ENCODE results near the gene BBS7. TPM values are rescaled to one million over a fixed set of nuclear protein-coding genes. Genes with fewer than 3 reads are reported as not detected.

Gene BBS7, protein sequence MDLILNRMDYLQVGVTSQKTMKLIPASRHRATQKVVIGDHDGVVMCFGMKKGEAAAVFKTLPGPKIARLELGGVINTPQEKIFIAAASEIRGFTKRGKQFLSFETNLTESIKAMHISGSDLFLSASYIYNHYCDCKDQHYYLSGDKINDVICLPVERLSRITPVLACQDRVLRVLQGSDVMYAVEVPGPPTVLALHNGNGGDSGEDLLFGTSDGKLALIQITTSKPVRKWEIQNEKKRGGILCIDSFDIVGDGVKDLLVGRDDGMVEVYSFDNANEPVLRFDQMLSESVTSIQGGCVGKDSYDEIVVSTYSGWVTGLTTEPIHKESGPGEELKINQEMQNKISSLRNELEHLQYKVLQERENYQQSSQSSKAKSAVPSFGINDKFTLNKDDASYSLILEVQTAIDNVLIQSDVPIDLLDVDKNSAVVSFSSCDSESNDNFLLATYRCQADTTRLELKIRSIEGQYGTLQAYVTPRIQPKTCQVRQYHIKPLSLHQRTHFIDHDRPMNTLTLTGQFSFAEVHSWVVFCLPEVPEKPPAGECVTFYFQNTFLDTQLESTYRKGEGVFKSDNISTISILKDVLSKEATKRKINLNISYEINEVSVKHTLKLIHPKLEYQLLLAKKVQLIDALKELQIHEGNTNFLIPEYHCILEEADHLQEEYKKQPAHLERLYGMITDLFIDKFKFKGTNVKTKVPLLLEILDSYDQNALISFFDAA
- total RNA-seq, result 15.4 and 15.7 TPM in 2 replicates

DNA sequence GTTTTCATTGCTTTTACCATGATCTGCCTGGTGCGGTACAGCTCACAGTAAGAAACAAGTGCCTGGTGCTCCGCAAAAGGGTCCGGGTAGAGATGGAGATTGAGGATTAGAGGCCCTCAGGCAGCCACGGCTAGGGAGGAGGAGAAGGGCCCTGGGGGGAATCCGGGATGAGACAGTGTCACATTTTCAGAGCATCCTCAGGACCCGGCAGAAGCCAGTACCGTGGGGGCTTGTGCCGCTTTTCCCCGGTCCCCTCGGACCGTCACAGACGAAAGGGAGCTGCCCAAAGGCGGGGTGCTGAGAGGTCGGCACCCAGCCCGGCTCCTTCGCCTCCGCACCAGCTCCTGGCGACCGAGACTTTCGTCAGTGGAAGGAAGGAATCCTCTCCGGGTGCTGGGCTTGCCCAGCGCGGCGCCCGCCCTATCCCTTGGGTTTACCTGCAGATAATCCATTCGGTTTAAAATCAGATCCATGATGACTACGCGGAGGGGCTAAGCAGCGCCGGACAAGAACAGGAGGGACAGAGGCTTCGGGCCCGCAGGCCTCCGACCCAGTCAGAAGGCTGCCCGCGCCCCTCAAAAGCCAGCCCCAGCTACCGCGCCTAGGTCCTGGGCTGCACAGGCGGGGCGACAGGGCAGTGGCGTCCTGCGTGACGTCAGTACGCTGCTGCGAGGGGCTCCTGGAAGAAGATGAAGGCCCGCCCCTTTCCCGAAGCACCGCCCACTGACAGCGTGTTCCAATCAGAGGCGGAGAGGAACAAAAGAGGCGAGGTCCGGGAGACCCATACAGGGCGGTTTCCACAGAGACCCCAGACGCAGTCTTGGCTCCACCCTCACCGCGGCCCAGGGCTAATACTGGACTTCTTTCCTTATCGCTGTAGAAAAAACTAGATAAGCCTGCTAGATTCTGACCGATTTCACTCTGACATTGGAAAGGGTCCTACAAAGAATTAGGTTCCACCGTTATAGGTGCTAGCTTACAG lies at the start of gene BBS7:
TSS of gene BBS7 (minus strand) at position 634 of the 982 bp plus-strand sequence. CDS start at position 473, 161 bp downstream.
- intact Hi-C loops (cut with micrococcal nuclease), result loop anchor here (1.0 to 10.0 kb wide), 11 partner anchors 8 to 1053 kb away; partner anchors contain the start of genes BBS12, BLTP1, EXOSC9 and FGF2

DNA sequence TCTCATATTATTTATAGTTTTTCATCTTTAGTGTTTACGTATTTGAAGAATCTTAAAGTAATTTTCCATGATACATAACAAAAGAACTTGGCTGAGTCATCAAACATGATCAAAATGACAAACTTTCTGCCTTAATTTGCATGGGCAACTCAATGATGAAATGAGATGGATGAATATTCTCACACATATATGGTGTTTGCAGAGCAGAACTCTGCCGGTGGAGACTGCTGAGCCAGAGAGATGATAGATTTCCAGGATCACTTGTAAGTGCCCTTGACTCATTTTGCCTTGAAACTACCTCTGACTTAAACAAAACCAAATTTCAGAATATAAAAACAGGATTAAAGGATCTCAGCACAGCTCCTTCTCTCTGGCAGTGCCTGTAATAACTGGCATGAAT lies 43.4 kb upstream of the BBS7 start:
- intact Hi-C loops (cut with micrococcal nuclease), result loop anchor here (1.0 kb wide), 1 partner anchor 90 kb away; no protein-coding TSS in a partner anchor

DNA sequence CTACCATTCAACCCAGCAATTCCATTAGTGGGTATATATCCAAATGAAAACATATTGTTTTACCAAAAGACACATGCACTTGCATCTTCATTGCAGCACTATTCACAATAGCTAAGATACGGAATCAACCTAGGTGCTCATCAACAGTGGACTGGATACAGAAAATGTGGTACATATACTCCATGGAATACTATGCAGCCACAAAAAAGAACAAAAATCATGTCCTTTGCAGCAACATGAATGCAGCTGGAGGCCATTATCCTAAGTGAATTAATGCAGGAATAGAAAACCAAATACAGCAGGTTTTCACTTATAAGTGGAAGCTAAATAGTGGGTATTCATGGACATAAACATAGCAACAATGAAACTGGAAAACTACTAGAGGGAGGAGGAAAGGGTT lies 38.1 kb upstream of the BBS7 start:
- intact Hi-C loops (cut with micrococcal nuclease), result no loop called here

DNA sequence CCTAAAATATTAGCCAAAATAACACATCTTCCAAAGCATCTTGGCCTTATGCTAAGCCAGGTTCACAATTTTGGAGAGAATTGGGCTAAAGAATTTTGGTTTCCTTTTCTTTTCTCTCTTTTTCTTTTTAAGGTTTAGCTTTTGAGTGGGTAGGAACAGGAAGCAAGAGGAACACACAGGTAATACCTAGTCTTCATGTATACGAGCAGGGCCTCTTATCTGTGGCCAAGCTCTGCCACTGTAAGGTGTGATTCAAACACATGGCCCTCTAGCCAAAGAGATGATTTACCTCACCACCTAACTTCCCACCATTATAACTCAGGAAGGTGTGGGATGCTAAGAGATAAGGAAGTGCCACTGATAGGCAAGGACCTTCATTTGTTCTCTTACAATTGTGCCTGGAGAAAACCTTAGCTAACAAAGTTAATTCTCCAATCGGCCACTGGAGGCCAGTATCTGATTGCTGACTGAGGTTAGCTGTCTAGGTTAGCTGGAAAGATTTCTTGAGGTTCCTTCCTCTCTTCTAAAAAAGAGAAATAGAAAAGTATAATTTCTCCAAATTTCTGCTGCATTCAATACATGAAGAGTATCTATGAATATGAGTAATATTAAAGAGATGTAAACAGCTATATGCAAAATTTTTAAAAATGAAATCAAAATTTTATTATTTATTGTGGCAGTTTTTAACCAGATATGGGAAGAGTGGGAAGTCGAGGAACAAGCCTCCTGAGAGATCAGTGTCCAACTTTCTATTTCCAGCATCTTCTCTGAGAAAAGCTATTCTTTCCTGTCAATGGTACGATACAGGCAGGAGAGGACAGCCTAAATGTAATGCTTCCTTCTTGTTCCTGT lies 30.1 kb upstream of the BBS7 start:
- intact Hi-C loops (cut with micrococcal nuclease), result loop anchor here (1.0 to 5.0 kb wide), 11 partner anchors 50 to 1030 kb away; partner anchors contain the start of genes BBS12 and NUDT6

DNA sequence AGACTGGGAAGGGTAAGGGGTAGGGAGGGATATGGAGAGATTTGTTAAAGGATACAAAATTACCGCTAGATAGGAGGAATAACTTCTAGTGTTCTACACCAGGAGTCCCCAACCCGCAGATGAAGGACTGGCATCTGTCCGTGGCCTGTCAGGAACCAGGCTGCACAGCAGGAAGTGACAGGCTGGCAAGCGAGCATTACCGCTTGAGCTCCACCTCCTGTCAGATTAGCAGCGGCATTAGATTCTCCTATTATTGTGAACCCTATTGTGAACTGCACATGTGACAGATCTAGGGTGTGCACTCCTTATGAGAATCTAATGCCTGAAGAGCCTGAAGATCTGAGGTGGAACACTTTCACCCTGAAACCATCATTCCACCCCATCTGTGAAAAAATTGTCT lies 27.9 kb upstream of the BBS7 start:
- intact Hi-C loops (cut with micrococcal nuclease), result no loop called here

DNA sequence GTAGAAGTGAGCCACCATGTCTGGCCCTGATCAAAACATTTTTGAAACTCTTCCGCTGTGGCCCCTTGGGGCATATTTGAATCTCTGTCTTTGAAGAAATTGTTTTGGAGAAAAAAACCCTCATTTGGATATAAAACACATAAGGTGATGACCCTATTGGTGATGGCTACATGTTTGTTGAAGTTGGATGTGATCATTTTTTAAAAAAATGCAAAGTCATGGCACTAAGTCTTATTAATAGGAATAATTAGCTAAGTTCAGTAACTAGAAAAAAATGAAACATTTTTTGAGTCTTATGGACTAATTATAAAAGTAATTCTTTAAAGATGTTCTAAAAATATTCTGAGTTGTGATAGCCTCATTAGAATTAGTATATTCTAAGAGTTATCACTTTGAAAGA lies 17.9 kb upstream of the BBS7 start:
- intact Hi-C loops (cut with micrococcal nuclease), result no loop called here

DNA sequence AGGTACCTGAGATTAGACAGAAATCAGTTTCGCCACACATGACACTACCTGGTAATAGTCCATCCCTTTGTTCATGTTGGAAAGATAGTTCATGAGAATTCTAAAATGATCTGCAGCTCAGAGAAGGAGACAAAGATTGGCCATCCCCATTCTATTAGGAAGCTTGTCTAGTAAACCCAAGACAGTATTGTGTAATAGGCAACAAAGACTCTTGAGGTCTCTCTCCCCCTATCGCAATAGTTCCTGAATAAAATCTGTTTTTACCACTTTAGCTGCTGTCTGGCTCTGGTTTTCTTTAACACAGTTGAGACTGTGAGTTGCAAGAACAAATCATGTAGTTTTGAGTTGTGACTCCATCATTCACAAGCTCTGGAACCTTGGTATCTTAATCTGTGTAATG lies 14.8 kb upstream of the BBS7 start:
- intact Hi-C loops (cut with micrococcal nuclease), result no loop called here

DNA sequence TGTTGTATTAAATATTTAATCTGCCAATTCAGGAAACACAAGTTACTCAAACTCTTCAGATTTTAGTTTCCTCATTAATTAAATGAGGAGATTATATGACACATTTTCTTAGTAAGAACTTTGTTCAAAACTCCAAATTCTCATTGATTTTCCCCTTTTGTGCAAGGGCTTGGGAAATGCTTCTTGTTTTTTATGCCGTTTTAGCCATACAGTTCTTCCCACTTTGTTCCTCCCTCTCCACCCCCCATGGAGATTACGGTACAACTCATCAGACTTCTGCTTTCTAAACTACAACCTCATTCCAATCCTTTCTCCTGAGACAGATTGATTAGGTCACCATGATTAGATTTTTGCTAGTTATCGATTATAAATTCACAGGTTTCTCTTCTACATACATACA lies 10.9 kb upstream of the BBS7 start:
- intact Hi-C loops (cut with micrococcal nuclease), result no loop called here

DNA sequence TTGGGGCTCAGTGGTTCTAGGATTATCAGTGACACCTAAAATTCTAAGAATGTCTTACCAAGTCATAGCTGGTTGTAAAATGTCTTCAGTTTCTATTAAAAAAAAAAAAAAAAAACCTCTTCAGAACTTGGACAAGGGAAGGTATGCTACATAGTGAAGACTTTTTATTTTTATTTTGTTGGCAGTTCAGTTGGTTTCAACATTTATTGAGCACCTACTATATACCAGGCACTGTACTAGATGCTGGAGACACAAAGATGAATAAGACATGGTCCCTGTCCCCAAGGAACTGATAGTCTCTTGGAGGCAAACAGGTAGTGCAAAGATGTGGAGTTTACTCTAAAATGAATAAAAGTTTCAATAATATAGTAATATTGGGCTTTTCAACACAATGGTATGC lies 8.9 kb upstream of the BBS7 start:
- intact Hi-C loops (cut with micrococcal nuclease), result no loop called here

DNA sequence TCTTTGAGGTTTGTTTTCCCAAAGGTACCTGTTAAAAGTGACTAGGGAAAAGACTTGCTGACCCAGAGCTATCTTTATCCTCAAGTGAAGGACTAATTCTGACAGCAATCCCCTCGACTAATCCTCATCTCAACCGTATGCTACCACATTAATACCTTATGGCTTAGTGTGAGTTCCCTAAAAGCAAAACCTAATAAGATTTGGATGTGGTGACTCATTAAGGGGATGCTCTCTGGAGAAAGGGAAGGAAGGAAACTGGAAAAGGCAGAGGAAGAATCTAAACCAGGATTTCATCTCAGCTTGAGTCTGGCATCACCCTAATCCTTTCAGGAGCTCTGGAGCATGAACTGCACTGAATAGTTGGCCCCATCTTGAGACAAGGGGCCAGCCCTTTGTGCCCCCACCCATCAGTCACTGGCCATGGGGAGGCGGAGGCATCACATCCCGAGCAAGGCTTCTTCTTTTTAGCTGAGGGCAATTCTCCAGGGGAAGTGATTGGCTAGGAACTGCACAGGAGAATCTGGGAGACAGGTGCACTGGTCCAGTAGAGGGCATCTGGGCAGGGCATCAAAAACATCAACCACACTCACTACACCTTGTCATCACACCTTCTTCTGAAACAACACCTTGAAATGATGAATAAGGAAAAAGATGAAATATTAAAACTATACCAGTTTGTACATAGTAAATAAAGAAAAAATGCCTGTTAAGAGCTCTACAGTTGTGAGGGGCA lies 6.9 kb upstream of the BBS7 start:
- intact Hi-C loops (cut with micrococcal nuclease), result no loop called here

DNA sequence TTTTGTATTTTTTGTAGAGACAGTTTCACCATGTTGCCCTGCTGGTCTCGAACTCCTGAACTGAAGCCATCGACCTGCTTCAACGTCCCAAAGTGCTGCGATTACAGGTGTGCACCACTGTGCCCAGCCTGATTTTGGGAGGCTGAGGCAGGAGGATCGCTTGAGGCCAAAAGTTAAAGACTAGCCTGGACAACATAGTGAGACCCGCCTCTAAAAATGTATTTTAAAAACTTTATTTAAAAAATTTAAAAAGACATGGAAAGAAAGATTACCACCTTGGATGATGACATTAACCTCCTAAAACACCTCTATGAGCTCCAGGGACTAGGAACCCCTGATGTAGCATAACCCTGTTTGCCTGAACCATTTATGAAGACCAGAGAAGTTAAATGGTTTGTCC lies 5.8 kb upstream of the BBS7 start:
- intact Hi-C loops (cut with micrococcal nuclease), result no loop called here

DNA sequence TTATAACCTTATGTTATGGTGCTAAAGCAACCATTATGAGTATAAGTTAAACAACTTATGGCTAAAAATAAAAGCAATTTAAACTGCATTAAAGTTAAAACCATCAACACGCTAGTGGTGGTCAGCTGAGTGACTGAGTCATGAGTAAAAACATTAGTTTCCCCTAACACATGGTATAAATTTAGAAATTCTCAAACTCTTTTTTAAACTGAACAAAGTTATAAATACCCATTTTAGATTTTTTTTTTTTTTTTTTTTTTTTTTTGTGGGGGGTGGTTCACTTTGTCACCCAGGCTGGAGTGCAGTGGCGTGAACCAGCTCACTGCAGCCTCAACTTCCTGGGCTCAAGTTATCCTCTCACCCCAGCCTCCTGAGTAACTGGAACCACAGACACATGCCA lies 5.4 kb upstream of the BBS7 start:
- intact Hi-C loops (cut with micrococcal nuclease), result no loop called here

DNA sequence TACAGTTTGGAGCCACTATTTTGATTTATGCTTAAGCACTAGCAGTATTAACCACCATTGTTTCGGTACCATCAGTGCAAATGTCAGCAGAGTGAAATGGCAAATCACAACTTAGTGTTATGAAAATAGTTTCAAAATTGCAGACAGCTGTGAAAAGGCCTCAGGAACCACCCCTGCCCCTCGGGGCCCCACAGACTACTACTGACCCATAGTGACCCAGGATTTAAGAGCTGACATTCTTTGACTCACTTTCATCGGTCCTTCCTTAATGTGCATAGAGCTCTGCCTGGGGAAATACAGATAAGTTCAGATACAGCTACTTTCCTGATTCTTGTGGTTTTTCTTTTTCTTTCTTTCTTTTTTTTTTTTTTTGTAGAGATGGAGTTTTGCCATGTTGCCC lies 3.3 kb upstream of the BBS7 start:
- intact Hi-C loops (cut with micrococcal nuclease), result loop anchor here (5.0 kb wide), 1 partner anchor 954 kb away; the partner anchor contains the start of gene FGF2

DNA sequence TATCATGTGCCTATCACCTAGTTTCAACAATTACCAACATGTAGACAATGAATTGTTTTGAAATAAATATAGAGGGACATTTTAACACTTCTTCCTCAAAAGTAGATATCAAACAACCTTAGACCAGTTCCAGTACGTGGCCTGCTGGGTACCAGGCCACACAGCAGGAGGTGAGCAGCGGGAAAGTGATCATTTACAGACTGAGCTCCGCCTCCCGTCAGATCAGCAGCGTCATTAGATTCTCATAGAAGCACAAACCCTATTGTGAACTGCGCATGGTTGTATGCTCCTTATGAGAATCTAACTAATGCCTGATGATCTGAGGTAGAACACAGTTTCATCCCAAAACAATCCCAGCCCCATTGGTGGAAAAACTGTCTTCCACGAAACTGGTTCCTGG lies 6.5 kb downstream of the BBS7 start:
- intact Hi-C loops (cut with micrococcal nuclease), result loop anchor here (10.0 kb wide), 1 partner anchor 609 kb away; no protein-coding TSS in a partner anchor

DNA sequence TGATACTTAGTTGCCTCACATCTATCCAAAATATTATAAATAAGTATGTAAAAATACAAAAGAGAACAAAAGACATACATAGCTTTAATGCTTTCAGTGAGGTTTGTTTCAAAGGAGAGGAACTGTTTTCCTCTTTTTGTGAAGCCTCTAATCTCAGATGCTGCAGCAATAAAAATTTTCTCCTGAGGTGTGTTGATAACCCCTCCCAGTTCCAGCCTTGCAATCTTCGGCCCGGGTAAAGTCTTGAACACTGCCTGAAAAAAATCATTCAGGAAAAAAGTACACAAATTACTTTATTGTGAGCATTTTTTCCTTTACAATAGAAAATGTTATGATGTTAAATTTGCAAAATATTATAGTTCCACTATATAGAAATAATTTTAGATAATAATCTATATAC lies 8.8 kb downstream of the BBS7 start:
- intact Hi-C loops (cut with micrococcal nuclease), result loop anchor here (10.0 kb wide), 1 partner anchor 607 kb away; no protein-coding TSS in a partner anchor

DNA sequence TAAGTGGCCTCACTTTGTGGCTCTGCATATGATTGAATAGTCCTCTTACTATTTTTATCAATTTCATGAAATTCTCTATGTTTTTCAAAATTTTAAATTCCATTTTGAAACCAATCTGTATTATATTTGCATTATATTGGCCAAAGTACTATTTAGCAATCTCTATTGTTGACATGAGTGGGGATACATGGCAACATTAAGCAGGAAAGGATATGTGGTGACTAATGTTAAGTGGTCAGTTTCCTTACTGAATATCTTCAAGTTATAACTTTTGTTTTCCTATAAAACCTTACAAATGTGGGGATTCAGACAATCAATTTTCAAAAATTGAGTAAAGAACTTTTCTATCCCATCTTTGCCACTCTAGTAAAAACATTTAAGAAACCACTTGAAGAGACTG lies 10.2 kb downstream of the BBS7 start:
- intact Hi-C loops (cut with micrococcal nuclease), result loop anchor here (10.0 kb wide), 1 partner anchor 605 kb away; no protein-coding TSS in a partner anchor

DNA sequence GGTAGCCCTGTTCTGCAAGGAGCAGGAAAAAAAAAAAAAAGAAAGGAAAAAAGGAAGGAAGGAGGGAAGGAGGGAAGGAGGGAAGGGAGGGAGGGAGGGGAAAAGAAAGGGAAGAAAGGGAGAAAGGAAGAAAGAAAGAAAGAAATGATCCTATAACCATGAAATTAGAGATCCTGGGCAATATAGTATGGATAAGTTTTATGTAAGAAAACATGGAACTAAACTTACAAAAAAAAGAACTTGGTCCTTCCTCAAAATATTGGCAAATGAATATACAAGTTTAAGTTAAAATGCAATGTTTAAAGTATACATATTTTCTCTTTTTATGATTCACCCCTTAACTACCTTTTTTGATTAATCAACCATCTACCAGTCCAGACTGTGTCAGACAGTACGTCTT lies 18.9 kb downstream of the BBS7 start:
- intact Hi-C loops (cut with micrococcal nuclease), result no loop called here

DNA sequence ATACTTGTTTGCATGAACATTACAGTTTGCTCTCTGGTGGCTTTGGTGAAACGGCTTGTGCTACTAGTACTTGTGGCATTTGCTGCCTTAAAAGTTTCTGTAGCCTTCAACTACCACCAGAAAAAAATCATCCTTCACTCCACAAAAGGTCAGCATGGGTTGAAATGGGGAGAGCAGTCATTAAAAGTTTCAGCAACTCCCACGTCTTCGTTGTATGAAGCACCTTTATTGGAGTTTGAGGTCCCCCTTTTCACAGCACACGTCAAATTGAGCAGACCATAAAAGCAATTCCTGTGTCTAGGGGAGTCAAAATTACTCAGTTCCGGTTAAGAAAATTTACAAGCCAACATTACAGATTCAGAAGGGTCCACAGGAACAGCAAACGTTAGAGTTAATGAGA lies 23.6 kb downstream of the BBS7 start:
- intact Hi-C loops (cut with micrococcal nuclease), result no loop called here

DNA sequence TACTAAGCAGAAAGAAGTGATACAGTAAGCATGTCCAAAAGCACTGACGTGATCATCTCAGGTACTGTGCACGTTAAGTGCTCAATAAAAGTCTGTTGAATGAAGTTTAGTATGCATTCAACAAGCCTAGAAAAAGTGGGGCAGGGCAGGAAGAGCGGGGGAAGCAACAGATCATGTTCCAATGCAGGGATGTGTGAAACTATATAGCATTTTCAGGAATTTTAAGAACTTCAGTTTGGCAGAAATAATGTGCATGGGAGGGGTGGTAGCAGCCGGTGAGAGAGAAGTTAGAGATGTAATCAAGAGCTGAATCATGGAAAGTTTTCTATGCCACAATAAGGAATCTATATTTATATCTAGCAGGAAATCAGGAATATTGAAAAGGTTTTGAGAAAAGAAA lies 27.4 kb downstream of the BBS7 start:
- intact Hi-C loops (cut with micrococcal nuclease), result no loop called here

All from T-helper 1 cell treated with Interleukin-12 subunit alpha and Interleukin-12 subunit beta and Interleukin-4 antibody, amounts not matched to agents 30 ng/mL and 1 ng/mL, for 36 hours (primary cell).